ENCODE measurements around the gene RAB1A. TPM values are rescaled to one million over a fixed set of nuclear protein-coding genes. Genes with fewer than 3 reads are reported as not detected.

The RAB1A gene
- total and polyA plus RNA-seq, 2 donors (not counting 1 experiment from before 2014, with no cell fraction given), result 26.6 to 42.2 TPM

DNA sequence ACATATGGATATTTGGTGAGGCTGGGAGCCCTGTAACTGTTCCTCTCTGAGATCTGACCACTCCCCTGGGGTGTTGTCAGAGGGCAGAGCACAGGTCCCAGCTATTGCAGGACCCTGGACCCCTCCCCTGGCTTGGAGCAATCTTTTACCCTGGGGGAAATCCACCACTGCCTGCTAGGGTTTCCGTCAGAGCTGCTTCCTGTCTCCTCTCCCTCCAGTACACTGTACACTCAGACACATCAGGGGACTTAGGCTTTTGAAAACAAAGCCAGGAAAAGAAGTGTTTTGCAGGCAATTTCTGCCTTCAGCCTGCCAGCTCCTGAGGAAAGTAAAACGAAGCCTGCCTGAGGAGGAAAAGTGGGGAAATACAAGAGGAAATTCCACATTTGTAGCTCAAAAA is 86.9 kb downstream of the RAB1A start:
- H3K27ac ChIP-seq (ENCODE audit: low read length in 2 of 2), result no peak overlapping the region
- peaks cover 0 to 14% (median 11%) of the 10 kb centered on the region in 3 donors for H3K9me3 ChIP-seq (ENCODE audit: control extremely low read depth in 1 of 3, control insufficient read depth in 2 of 3, insufficient read depth in 1 of 3, low read length in 2 of 3)
- peaks cover 5% of the 10 kb centered on the region in 2 donors for H3K4me1 ChIP-seq (ENCODE audit: control insufficient read depth in 2 of 2, insufficient read depth in 2 of 2, low read length in 2 of 2)
- H3K9me3 Mint-ChIP-seq (ENCODE audit: insufficient read depth), result peaks cover 7% of the 10 kb centered on the region
- no peak overlapping the region for H3K4me2 ChIP-seq (replicated peaks; ENCODE audit: low read depth, low read length, poor library complexity, severe bottlenecking)
- H4K20me1 ChIP-seq (ENCODE audit: control insufficient read depth, insufficient read depth, low read length, poor library complexity, severe bottlenecking), result peaks cover 5% of the 10 kb centered on the region
- POLR2A ChIA-PET, result interaction anchor here (0.7 to 1.1 kb wide), 2 partner anchors 12 to 26 kb away, joined by 3 read pairs; no protein-coding TSS in a partner anchor
- H3K79me2 ChIP-seq (ENCODE audit: control insufficient read depth, insufficient read depth, low read length), result peaks cover 62% of the 10 kb centered on the region
- no peaks in the 10 kb centered on the region for H3K27me3 Mint-ChIP-seq
- no peak overlapping the region for H3K4me3 Mint-ChIP-seq
- intact Hi-C loops (cut with micrococcal nuclease), result loop anchor here (5.0 kb wide), 1 partner anchor 456 kb away; no protein-coding TSS in a partner anchor
- H3K9ac ChIP-seq (ENCODE audit: low read length), result no peak overlapping the region
- no peak overlapping the region for H2AFZ ChIP-seq (ENCODE audit: insufficient read depth, low read depth, low read length, poor library complexity, severe bottlenecking)
- peaks cover 6 to 72% of the 10 kb centered on the region in 2 experiments for H3K36me3 ChIP-seq (replicated peaks in 1 of 2; ENCODE audit: control extremely low read depth in 1 of 2, control insufficient read depth in 1 of 2, extremely low read depth in 1 of 2, insufficient read depth in 2 of 2, low read length in 1 of 2)
- 44% methylated on average over 1 of the region's 2 CpGs for WGBS (ENCODE audit: insufficient coverage)
- H3K4me1 Mint-ChIP-seq, result peaks cover 18% of the 10 kb centered on the region
- ATAC-seq (ENCODE audit: low read depth) (no peak), DNase-seq (no peak)
- no peak overlapping the region for H3K27ac Mint-ChIP-seq
- no peaks in the 10 kb centered on the region for H3K27me3 ChIP-seq (replicated peaks in 1 of 4; ENCODE audit: control extremely low read depth in 1 of 4, control insufficient read depth in 3 of 4, insufficient read depth in 4 of 4, low read length in 3 of 4)
- no peak for TF ChIP-seq EZH2 (IDR thresholded peaks at IDR 0.05; ENCODE audit: borderline replicate concordance, insufficient read depth, low read depth, low read length, poor library complexity, severe bottlenecking)
- TF ChIP-seq, protein P1, sequence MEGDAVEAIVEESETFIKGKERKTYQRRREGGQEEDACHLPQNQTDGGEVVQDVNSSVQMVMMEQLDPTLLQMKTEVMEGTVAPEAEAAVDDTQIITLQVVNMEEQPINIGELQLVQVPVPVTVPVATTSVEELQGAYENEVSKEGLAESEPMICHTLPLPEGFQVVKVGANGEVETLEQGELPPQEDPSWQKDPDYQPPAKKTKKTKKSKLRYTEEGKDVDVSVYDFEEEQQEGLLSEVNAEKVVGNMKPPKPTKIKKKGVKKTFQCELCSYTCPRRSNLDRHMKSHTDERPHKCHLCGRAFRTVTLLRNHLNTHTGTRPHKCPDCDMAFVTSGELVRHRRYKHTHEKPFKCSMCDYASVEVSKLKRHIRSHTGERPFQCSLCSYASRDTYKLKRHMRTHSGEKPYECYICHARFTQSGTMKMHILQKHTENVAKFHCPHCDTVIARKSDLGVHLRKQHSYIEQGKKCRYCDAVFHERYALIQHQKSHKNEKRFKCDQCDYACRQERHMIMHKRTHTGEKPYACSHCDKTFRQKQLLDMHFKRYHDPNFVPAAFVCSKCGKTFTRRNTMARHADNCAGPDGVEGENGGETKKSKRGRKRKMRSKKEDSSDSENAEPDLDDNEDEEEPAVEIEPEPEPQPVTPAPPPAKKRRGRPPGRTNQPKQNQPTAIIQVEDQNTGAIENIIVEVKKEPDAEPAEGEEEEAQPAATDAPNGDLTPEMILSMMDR (IDR thresholded peaks at IDR 0.05), result no peak
- CTCF ChIA-PET, result interaction anchor here (0.7 to 20.2 kb wide), 11 partner anchors 8 to 124 kb away, joined by 3 to 360 read pairs (median 4); partner anchors contain the start of gene CEP68
- H3K4me3 ChIP-seq (ENCODE audit: control extremely low read depth in 1 of 5, extremely low read depth in 1 of 5, insufficient read depth in 1 of 5, low read depth in 2 of 5, low read length in 4 of 5), result no peak overlapping the region
